ENCODE data around the gene RBFOX2. TPM values are rescaled to one million over a fixed set of nuclear protein-coding genes. Genes with fewer than 3 reads are reported as not detected.

Gene RBFOX2
- total and polyA plus RNA-seq, 2 of the 8 experiments (the other 6 are each of a cell fraction or from before 2014, with no cell fraction given), result 121 to 122 TPM

- Histone ChIP-seq H3K36me3 (ENCODE audit: control insufficient read depth in 2 of 4, insufficient read depth in 4 of 4, low read length in 3 of 4) (no peaks in the 10 kb centered on the region), H3K14ac (ENCODE audit: insufficient read length) (no peak overlapping the region), H2BK5ac (ENCODE audit: low read depth, low read length) (no peak overlapping the region), H2AFZ (ENCODE audit: low read length) (no peak overlapping the region), H3K9me3 (ENCODE audit: insufficient read depth in 2 of 2, low read depth in 1 of 2, low read length in 1 of 2) (no peaks in the 10 kb centered on the region), H3K56ac (replicated peaks; ENCODE audit: insufficient read length, low read depth, low read length) (no peak overlapping the region), H4K20me1 (replicated peaks in 1 of 2; ENCODE audit: control insufficient read depth in 1 of 2, insufficient read depth in 2 of 2, low read length in 2 of 2) (no peaks in the 10 kb centered on the region), H4K91ac (replicated peaks; ENCODE audit: insufficient read length, low read length) (no peak overlapping the region), H3K23ac (ENCODE audit: insufficient read length) (no peak overlapping the region), H3K4me2 (ENCODE audit: insufficient read depth in 1 of 2, low read depth in 2 of 2, low read length in 2 of 2) (no peak overlapping the region), H3K4ac (replicated peaks; ENCODE audit: insufficient read length, low read depth, low read length) (no peak overlapping the region), H3K23me2 (ENCODE audit: low read depth, low read length) (peaks cover 6% of the 10 kb centered on the region; the same call in 1 of the 2 replicates), H3K79me1 (ENCODE audit: low read depth, low read length) (no peaks in the 10 kb centered on the region), H4K5ac (ENCODE audit: insufficient read length, low read depth, low read length) (no peak overlapping the region), H2BK15ac (ENCODE audit: low read length) (no peak overlapping the region), H4K8ac (ENCODE audit: extremely low read depth, insufficient read depth, low read length) (no peak overlapping the region; the same call in 1 of the 2 replicates), H2BK20ac (ENCODE audit: low read length) (no peak overlapping the region), H3K27me3 (replicated peaks in 1 of 4; ENCODE audit: control insufficient read depth in 3 of 4, extremely low read depth in 1 of 4, insufficient read depth in 3 of 4, low read length in 3 of 4) (no peaks in the 10 kb centered on the region), H2BK120ac (replicated peaks; ENCODE audit: low read depth, low read length) (no peak overlapping the region), H2BK12ac (ENCODE audit: low read depth, low read length) (no peak overlapping the region), H3K4me1 (replicated peaks in 1 of 4; ENCODE audit: control insufficient read depth in 3 of 4, insufficient read depth in 4 of 4, low read length in 3 of 4) (peaks cover 0 to 13% (median 2%) of the 10 kb centered on the region in 4 experiments; a peak in 4 of 7 replicates), H3K4me3 (ENCODE audit: extremely low read depth in 1 of 4, insufficient read depth in 2 of 4, low read depth in 3 of 4, low read length in 4 of 4) (no peak overlapping the region), H3K79me2 (ENCODE audit: control insufficient read depth in 1 of 2, insufficient read depth in 2 of 2, low read length in 2 of 2) (peaks cover 0 to 31% of the 10 kb centered on the region in 2 experiments; a peak in 2 of 4 replicates), H3K18ac (ENCODE audit: extremely low read depth, low read length) (no peak overlapping the region), H2AK5ac (ENCODE audit: low read depth, low read length) (no peak overlapping the region), H3K27ac (ENCODE audit: low read depth, low read length) (0 out of 2 replicates have a peak overlapping the region, but pooled peaks have one; percentile 13), H3K9ac (replicated peaks in 1 of 4; ENCODE audit: extremely low read depth in 1 of 4, low read depth in 3 of 4, low read length in 3 of 4) (no peak overlapping the region)
- ChIA-PET POLR2A (ENCODE audit: partially characterized antibody) (no interaction called here), CTCF (ENCODE audit: partially characterized antibody) (interaction anchor here (0.7 to 1.4 kb wide), 10 partner anchors 12 to 227 kb away, joined by 3 to 6 read pairs (median 3); no protein-coding TSS in a partner anchor)
- FAIRE-seq, result peak; percentile 68
- 49% methylated on average over 2 of the region's 2 CpGs; no CpG with 5 or more reads in 1 of the 2 experiments for WGBS, 2 experiments (ENCODE audit: extremely low coverage in 1 of 2, insufficient coverage in 1 of 2, insufficient read length in 1 of 2, insufficient replicate concordance in 2 of 2, low coverage in 1 of 2, low lambda C conversion rate in 2 of 2, missing lambda C conversion rate in 1 of 2)
- no peak for DNase-seq (ENCODE audit: low read depth in 1 of 2, low spot score in 2 of 2)
- peak; percentile 54; the same call in 1 of the 2 replicates for TF ChIP-seq BACH1 (IDR thresholded peaks at IDR 0.05; ENCODE audit: low read length)
- no peak for TF ChIP-seq HDAC6 (IDR thresholded peaks at IDR 0.05; ENCODE audit: low read depth, low read length)
- TF ChIP-seq, protein P1, sequence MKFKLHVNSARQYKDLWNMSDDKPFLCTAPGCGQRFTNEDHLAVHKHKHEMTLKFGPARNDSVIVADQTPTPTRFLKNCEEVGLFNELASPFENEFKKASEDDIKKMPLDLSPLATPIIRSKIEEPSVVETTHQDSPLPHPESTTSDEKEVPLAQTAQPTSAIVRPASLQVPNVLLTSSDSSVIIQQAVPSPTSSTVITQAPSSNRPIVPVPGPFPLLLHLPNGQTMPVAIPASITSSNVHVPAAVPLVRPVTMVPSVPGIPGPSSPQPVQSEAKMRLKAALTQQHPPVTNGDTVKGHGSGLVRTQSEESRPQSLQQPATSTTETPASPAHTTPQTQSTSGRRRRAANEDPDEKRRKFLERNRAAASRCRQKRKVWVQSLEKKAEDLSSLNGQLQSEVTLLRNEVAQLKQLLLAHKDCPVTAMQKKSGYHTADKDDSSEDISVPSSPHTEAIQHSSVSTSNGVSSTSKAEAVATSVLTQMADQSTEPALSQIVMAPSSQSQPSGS (IDR thresholded peaks at IDR 0.05; ENCODE audit: low read length), result no peak
- no peak for TF ChIP-seq GTF2F1 (IDR thresholded peaks at IDR 0.05; ENCODE audit: borderline replicate concordance, low read depth, low read length)
- TF ChIP-seq EZH2 (IDR thresholded peaks at IDR 0.05; ENCODE audit: low read depth, low read length, severe bottlenecking), result no peak
- no peak for TF ChIP-seq JUND (IDR thresholded peaks at IDR 0.05; ENCODE audit: low read length)
- no peak for TF ChIP-seq CHD2 (IDR thresholded peaks at IDR 0.05; ENCODE audit: low read length)
- TF ChIP-seq KDM5A (IDR thresholded peaks at IDR 0.05; ENCODE audit: low read length), result no peak
- TF ChIP-seq TCF12 (IDR thresholded peaks at IDR 0.05; ENCODE audit: low read depth, low read length), result no peak
- no peak for TF ChIP-seq CTBP2 (IDR thresholded peaks at IDR 0.05; ENCODE audit: borderline replicate concordance, insufficient read depth, insufficient read length, low read length)
- TF ChIP-seq SIX5 (IDR thresholded peaks at IDR 0.05; ENCODE audit: low read depth, low read length), result no peak
- TF ChIP-seq SRF (IDR thresholded peaks at IDR 0.05; ENCODE audit: low read depth, low read length), result no peak
Measured at GRCh38 chr22:35842954-35843353, 185.7 kb downstream of the RBFOX2 start.

Data from H1 (cell line).